Upper lobe of left lung (tissue), 4 donors: ENCODE measurements around the gene SV2C.

ENCODE experiments used
- EP300 ChIP-seq, 4 donors: sonication (generic); formaldehyde crosslinking; IDR thresholded peaks; one replicate each; pipeline ENCODE4 v1.5.1; 2017; ENCODE audit warnings: antibody characterized with exemption in 4 of 4, control low read depth in 2 of 4
- POLR2A ChIP-seq, 4 donors: fragments of 450-650 bp; IDR thresholded peaks; one replicate each; pipeline ENCODE4 v1.5.1; 2016 to 2017; ENCODE audit warnings: antibody characterized with exemption in 4 of 4, mild to moderate bottlenecking in 2 of 4
- POLR2AphosphoS5 ChIP-seq, 2 donors: sonication (generic); formaldehyde crosslinking; IDR thresholded peaks; one replicate each; pipeline ENCODE4 v1.5.1; 2017; ENCODE audit warnings: antibody characterized with exemption in 2 of 2
- TF ChIP-seq, protein P1 (sequence below), 6 experiments: fragments of 450-650 bp in 4 of 6; fragments of 200-600 bp in 2 of 6; sonication (generic) in 2 of 6; IDR thresholded peaks; one replicate each; pipeline ENCODE4 v1.5.1; 2016 to 2019; ENCODE audit warnings: antibody characterized with exemption in 6 of 6

DNA sequence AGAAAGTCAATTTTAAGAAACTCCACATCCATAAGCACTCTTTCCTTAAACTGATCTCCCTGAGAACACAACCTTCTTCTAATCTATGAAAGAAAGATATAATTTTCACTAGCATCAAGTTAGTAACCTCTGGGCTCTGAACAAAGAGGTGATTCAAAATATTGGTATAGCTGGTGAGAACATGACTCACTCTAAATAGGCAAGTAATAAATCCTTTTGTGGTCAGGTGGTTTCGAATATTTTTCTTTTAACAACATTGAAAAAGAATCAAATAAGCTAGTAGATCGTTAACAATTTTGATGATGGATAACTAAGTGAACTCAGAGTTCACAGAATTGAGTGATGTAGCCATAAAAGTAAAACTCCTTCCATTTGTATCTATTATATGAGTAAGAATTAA, 169.3 kb downstream of the SV2C start:
- TF ChIP-seq, protein P1, sequence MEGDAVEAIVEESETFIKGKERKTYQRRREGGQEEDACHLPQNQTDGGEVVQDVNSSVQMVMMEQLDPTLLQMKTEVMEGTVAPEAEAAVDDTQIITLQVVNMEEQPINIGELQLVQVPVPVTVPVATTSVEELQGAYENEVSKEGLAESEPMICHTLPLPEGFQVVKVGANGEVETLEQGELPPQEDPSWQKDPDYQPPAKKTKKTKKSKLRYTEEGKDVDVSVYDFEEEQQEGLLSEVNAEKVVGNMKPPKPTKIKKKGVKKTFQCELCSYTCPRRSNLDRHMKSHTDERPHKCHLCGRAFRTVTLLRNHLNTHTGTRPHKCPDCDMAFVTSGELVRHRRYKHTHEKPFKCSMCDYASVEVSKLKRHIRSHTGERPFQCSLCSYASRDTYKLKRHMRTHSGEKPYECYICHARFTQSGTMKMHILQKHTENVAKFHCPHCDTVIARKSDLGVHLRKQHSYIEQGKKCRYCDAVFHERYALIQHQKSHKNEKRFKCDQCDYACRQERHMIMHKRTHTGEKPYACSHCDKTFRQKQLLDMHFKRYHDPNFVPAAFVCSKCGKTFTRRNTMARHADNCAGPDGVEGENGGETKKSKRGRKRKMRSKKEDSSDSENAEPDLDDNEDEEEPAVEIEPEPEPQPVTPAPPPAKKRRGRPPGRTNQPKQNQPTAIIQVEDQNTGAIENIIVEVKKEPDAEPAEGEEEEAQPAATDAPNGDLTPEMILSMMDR (IDR thresholded peaks at IDR 0.05), result no peak
- TF ChIP-seq POLR2A (IDR thresholded peaks at IDR 0.05), result no peak
- no peak for TF ChIP-seq EP300 (IDR thresholded peaks at IDR 0.05)
- no peak for TF ChIP-seq POLR2AphosphoS5 (IDR thresholded peaks at IDR 0.05)
